Body of pancreas (tissue), 4 donors: ENCODE data around the gene UBE2L5.

Experiments used
- POLR2A ChIP-seq, 3 donors: fragments of 450-650 bp; IDR thresholded peaks; one replicate each; pipeline ENCODE4 v1.6.1; 2016; ENCODE audit warnings: antibody characterized with exemption in 3 of 3, mild to moderate bottlenecking in 2 of 3
- TF ChIP-seq, protein P1 (sequence below), 7 experiments: fragments of 450-650 bp in 4 of 7; fragments of 200-600 bp in 3 of 7; sonication (generic) in 3 of 7; IDR thresholded peaks; one replicate each; pipeline ENCODE4 v1.5.1; 2016 to 2019; ENCODE audit warnings: antibody characterized with exemption in 7 of 7

DNA sequence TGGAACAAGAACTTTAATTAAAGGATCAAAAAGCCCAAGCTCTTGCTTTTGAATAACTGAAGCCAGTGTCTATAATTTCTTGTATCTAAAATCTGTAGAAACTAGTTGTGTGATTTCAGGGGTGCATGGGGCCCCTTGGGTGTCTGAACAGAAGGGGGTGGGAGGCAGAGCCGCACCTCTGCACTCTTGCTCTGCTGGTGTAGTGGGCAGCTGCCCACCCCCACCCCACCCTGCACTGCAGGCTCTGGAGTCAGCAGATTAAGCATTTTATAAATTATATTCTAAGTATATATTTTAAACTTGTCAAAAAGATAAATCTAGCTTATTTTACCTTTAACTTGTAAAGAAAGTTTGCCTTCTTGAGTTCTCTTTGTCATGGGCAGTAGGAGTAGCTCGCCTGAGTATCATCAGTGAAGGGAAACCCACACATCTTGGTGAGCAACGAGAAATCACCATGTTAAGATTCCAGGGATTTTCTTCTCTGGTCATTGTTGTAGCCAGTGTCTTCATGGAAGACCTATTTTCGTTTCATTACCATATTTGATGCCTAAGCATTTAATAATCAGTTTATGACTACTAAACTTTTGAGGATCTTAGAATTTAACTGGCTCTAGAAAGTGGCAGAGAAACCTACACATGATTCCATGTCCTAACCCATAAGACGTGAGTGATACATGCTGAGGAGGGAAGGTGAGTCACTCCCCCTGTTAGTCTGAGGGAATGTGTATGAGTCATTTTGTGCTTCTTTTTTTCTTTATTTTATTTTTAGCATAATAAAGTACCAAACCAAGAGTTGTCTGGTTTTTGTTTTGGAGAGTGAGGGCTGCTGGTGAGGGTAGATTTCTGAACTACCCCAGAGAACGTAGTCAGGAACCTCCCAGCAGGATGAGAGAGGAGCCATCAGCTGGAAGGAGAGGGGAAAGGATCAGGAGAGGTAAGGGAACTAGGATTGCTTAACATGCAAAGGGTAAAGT is 7.7 kb downstream of the UBE2L5 start:
- TF ChIP-seq, protein P1, sequence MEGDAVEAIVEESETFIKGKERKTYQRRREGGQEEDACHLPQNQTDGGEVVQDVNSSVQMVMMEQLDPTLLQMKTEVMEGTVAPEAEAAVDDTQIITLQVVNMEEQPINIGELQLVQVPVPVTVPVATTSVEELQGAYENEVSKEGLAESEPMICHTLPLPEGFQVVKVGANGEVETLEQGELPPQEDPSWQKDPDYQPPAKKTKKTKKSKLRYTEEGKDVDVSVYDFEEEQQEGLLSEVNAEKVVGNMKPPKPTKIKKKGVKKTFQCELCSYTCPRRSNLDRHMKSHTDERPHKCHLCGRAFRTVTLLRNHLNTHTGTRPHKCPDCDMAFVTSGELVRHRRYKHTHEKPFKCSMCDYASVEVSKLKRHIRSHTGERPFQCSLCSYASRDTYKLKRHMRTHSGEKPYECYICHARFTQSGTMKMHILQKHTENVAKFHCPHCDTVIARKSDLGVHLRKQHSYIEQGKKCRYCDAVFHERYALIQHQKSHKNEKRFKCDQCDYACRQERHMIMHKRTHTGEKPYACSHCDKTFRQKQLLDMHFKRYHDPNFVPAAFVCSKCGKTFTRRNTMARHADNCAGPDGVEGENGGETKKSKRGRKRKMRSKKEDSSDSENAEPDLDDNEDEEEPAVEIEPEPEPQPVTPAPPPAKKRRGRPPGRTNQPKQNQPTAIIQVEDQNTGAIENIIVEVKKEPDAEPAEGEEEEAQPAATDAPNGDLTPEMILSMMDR (IDR thresholded peaks at IDR 0.05) = no peak
- TF ChIP-seq POLR2A (IDR thresholded peaks at IDR 0.05) = no peak
